ENCODE results near the gene PWP2. TPM values are rescaled to one million over a fixed set of nuclear protein-coding genes. Genes with fewer than 3 reads are reported as not detected.
"Not testable (repeated sequence)": the region's sequence is repeated elsewhere in the genome, so short reads cannot be mapped to it uniquely, and the experiment has no call there.

The PWP2 gene
- total RNA-seq, 1 donor from 2014 or later, result 4.8 TPM

- DNase-seq (ENCODE audit: low spot score), result not testable (repeated sequence)
- peak; percentile 79 for ATAC-seq
Measured at GRCh38 chr21:44127827-44128226, 20.6 kb downstream of the PWP2 start.

GRCh38 chr21:44133715-44134057 is 26.5 kb downstream of the PWP2 start:
- ATAC-seq, result peak; percentile 8
- not testable (repeated sequence) for DNase-seq (ENCODE audit: low spot score)

- peak; percentile 58 for ATAC-seq
Measured at GRCh38 chr21:44134732-44135131, 27.5 kb downstream of the PWP2 start.

GRCh38 chr21:44138039-44138438 is 30.8 kb downstream of the PWP2 start:
- DNase-seq (ENCODE audit: low spot score), result not testable (repeated sequence)
- peak; percentile 72 for ATAC-seq

More at GRCh38 chr21:44134732-44135131, 27.5 kb downstream of the PWP2 start:
- not testable (repeated sequence) for DNase-seq (ENCODE audit: low spot score)

GRCh38 chr21:44139787-44140551 is 32.8 kb downstream of the PWP2 start:
- DNase-seq (ENCODE audit: low spot score), result not testable (repeated sequence)

GRCh38 chr21:44140552-44140932 is 33.3 kb downstream of the PWP2 start:
- ATAC-seq; DNase-seq (ENCODE audit: low spot score): not testable (repeated sequence)

More at GRCh38 chr21:44139787-44140551, 32.8 kb downstream of the PWP2 start:
- ATAC-seq, result peak; percentile 3

GRCh38 chr21:44142470-44142869 is 35.3 kb downstream of the PWP2 start:
- not testable (repeated sequence) for DNase-seq (ENCODE audit: low spot score); ATAC-seq

- DNase-seq (ENCODE audit: low spot score); ATAC-seq: not testable (repeated sequence)
Measured at GRCh38 chr21:44143380-44143779, 36.2 kb downstream of the PWP2 start.

- DNase-seq (ENCODE audit: low spot score); ATAC-seq: not testable (repeated sequence)
Measured at GRCh38 chr21:44143996-44144395, 36.8 kb downstream of the PWP2 start.

GRCh38 chr21:44144784-44145602 is 37.8 kb downstream of the PWP2 start:
- not testable (repeated sequence) for DNase-seq (ENCODE audit: low spot score); ATAC-seq

- DNase-seq (ENCODE audit: low spot score), result not testable (repeated sequence)
Measured at GRCh38 chr21:44145616-44146015, 38.4 kb downstream of the PWP2 start.

GRCh38 chr21:44147108-44147507 is 39.9 kb downstream of the PWP2 start:
- not testable (repeated sequence) for DNase-seq (ENCODE audit: low spot score)
- ATAC-seq, result peak; percentile 84

More at GRCh38 chr21:44145616-44146015, 38.4 kb downstream of the PWP2 start:
- peak; percentile 4 for ATAC-seq

GRCh38 chr21:44150255-44150654 is 43.1 kb downstream of the PWP2 start:
- not testable (repeated sequence) for DNase-seq (ENCODE audit: low spot score); ATAC-seq

GRCh38 chr21:44153214-44153888 is 46.2 kb downstream of the PWP2 start:
- not testable (repeated sequence) for ATAC-seq; DNase-seq (ENCODE audit: low spot score)

GRCh38 chr21:44153889-44154228 is 46.7 kb downstream of the PWP2 start:
- DNase-seq (ENCODE audit: low spot score), result not testable (repeated sequence)
- peak; percentile 26 for ATAC-seq

- ATAC-seq, result peak; percentile 43
- DNase-seq (ENCODE audit: low spot score), result not testable (repeated sequence)
Measured at GRCh38 chr21:44154816-44155230, 47.6 kb downstream of the PWP2 start.

GRCh38 chr21:44155231-44155993 is 48.2 kb downstream of the PWP2 start:
- not testable (repeated sequence) for DNase-seq (ENCODE audit: low spot score); ATAC-seq

- ATAC-seq; DNase-seq (ENCODE audit: low spot score): not testable (repeated sequence)
Measured at GRCh38 chr21:44155994-44156380, 48.8 kb downstream of the PWP2 start.

- peak; percentile 30 for DNase-seq (ENCODE audit: low spot score)
- peak; percentile 23 for ATAC-seq
Measured at GRCh38 chr21:44157439-44158081, 50.4 kb downstream of the PWP2 start.

GRCh38 chr21:44158082-44158468 is 50.9 kb downstream of the PWP2 start:
- ATAC-seq, result not testable (repeated sequence)
- DNase-seq (ENCODE audit: low spot score), result peak; percentile 18

Data from left lobe of liver (tissue), 2 donors.